RKO (cell line): ENCODE results near the gene PRKCH.

Experiments
- DNase-seq: peaks from one replicate; pipeline ENCODE4 v3.0.0-alpha.2; 2016; ENCODE audit warnings: low spot score

PRKCH gene

DNA sequence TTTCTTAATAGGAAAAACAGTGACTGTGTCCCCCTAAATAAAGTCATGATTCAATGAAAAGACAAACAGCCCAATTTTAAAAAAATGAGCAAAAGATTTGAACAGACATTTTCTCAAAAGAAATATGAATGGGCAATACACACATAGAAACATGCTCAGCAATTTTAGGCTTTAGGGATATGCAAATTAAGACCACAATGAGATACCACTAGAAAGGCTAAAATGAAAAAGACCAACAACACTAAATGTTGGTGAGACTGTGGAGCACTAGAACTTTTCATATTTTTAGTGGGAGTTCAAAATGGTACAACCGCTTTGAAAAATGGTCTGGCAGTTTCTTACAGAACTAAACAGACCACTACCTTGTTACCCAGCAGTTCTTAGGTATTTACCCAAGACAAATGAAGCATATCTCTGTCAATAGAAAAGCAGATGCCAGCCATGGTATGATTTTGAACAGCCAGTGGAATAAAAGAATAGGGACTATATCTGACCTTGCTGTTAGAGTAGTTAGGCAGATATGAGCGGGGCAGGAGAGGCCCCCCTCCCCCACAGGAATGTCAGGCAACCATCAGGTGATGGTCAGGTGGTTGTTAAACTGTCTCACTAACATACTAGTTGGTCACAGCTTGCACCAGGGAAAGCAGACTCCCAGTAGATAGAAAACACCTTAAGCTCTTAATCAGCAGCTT, 108.8 kb downstream of the PRKCH start:
- DNase-seq: no peak

DNA sequence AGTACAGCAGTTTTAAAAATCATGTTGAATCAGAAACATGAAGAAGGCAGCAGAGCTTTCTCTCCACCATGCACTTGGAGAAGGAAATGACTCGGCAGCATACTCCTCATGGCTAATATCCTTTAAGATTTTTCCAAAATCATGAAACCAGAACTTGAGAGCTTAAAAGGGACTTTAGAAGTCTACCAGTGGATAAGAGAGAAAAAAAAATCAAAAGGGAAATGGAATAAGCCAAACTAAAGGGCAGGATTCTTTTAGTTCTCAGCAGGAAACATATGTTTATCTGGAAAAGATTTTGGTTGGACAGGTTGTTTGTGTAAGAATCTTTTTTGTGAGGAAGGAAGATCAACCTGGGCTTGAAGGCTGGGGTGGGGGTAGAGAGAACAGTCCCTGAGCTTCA, 111.8 kb downstream of the PRKCH start:
- no peak for DNase-seq

GRCh38 chr14:61433828-61434227, 112.4 kb downstream of the PRKCH start:
- DNase-seq: no peak

DNA sequence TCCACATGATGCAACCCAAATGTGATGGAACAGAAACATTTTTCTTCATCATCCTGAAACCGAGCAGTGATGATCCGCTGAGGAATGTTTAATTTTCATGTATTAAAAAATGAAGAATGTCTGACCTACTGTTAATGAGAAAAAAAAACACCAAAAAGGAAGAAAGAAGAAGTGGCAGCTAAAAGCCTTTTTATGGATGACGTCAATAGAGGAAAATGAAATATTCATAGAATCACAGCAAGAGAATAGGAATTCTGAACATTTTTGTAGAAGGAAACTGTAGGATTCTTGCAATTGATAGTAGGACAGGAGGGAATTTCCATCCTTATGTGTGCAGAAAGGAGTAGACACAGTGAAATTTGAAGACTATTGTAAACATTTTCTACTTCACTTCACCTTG, 112.9 kb downstream of the PRKCH start:
- DNase-seq: no peak

- no peak for DNase-seq
Measured at GRCh38 chr14:61435563-61436337, 114.4 kb downstream of the PRKCH start.

- DNase-seq: no peak
Measured at GRCh38 chr14:61437381-61437780, 116.0 kb downstream of the PRKCH start.

GRCh38 chr14:61438036-61438435, 116.7 kb downstream of the PRKCH start:
- DNase-seq: no peak

DNA sequence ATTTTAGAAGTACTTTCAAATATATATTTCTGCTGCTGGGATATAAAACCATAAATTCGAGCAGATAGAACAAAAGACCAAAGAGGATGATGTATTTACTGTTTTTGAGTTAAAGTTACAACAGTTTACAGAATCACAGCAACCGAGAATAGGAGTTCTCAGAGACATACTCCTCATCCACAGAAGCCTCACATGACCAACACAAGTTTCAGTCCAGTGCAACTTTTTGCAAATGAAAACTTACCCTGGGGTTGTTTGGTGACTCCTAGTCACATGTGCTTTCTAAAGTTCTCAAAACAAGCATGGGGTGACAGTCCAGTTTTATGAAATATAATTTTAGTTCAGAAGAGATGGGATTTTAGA, 117.1 kb downstream of the PRKCH start:
- no peak for DNase-seq

GRCh38 chr14:61438860-61439765, 117.7 kb downstream of the PRKCH start:
- no peak for DNase-seq

DNA sequence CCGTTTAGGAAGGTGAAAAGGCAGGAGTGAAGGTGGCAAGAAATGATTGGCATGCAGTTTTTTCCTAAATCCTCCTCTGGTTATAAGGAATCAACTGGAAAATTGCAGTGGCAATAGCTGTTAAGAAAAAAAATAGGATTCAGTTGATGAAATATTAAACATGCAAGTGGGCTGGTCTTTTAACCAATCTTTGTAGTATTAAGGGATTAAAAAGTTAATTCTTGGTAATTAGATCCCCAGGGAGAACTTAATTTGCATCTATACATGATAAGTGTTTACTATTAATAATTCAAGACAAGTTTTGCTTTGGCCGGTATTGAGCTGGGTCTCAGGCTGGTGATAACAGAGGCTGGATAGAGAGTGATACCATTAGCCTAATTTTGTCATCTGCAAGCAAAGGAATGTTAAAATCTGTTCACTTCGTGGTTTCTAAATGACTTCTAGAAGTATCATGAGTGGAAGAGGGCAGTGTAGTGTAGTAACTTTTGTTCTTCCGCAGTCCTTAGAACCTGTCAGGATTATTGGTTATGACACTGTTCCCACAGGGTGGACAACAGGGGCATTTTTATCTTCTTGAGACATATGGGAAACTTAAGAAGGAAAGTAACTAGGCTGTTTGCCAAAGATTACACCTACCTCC, 118.5 kb downstream of the PRKCH start:
- DNase-seq: no peak

- no peak for DNase-seq
Measured at GRCh38 chr14:61443481-61443880, 122.1 kb downstream of the PRKCH start.

GRCh38 chr14:61444215-61444768, 122.9 kb downstream of the PRKCH start:
- DNase-seq: no peak

- DNase-seq: no peak
Measured at GRCh38 chr14:61451491-61451890, 130.1 kb downstream of the PRKCH start.

DNA sequence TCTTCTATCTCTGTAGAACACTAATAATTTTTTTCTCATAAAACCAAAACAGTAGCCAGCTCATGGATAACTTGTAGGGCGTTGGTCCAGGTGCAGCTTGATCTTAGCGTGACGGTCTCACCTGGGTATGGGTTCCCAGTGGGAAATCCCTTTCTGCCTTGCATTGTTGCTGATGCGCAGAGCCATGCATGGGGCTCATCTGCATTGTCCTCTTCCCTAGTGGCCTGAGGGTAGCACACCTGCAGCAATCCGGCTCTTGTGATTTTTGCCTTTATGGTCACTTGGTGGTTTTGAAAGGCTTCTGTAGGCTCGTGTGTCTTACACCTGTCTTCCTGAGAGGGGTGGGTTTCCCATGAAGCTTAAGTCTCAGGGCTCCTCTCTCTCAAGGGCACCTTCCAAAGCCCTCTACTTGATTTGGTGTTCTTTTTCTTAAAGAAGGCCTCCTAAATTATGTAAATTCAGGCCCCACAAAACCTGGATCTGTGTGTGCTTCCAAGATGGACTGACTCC, 130.6 kb downstream of the PRKCH start:
- no peak for DNase-seq

DNA sequence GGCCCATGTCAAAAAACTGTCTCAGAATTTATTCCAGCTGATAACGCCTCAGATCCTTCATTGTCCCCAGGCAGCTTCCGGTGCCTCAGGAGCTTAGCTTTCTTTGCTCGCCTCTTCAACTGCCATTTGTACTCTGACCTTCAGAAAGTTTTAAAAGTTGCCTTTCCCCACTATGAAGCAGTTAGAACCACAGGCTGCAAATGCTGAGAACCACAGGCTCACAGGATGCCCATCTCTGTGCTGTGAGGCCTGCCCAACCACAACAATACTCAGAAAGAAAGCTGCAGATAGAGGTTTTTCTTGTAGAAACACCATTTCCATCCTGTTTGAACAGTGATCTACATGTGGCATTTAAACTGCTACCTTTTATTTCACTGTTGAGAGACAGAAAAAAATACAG, 131.1 kb downstream of the PRKCH start:
- no peak for DNase-seq

GRCh38 chr14:61453103-61453767, 131.9 kb downstream of the PRKCH start:
- no peak for DNase-seq

GRCh38 chr14:61454545-61454944, 133.2 kb downstream of the PRKCH start:
- DNase-seq: no peak

DNA sequence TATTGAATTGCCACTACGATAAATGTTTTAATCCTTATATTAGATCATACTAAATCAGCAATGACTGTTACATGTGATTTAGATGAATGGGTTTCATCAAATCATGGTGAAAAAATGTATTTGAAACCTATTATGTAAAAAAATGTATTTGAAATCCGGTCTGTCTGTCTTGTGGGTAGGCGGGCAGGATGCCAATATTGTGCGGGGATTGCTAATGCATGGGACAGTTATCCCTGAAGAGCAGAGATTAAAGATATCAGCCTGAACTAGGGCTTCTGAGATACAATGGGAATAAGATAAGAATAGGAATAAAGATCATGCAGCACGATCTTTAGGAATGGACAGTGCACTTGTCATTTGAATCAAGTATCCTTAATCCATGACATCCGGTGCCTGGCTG, 134.0 kb downstream of the PRKCH start:
- DNase-seq: no peak

GRCh38 chr14:61456720-61457119, 135.3 kb downstream of the PRKCH start:
- DNase-seq: peak; percentile 64

DNA sequence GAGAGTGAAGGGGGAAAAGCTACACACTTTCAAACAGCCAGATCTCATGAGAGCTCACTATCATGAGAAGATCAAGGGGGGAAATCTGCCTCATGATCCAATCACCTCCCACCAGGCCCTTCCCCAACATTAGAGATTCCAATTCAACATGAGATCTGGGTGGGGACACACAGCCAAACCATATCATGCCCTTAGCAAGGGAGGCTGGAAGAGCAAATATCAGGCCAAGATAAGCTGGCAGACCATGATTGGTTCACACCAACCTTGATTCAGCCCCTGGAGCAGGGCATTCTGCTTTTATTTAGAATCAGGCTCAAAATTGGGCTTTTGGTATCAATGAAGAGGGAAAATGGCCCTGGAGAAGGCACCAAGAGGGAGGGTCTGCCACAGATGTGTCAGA, 137.4 kb downstream of the PRKCH start:
- no peak for DNase-seq

DNA sequence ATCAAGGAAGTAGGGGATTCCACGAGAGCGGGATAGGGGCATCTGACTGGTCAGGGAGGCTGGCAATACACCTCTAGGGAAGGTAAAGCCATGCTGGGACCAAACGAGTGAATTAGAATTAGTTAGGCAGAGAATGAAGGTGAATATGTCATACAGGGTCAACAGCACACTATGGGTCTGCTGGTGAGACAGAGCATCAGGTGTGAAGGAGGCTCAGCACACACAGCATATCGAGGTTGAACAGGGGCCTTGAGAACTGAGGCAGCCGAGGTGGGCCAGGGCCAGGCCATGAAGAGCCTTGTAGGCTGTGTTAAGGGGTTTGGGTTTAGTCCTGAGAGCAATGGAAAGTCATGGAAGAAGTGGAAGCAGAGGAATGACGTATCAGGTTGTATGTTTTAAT, 137.8 kb downstream of the PRKCH start:
- DNase-seq: no peak
